HEK293 (cell line): ENCODE data around the gene LPP.

Source experiments
- CTCF ChIA-PET: fragments of 350-600 bp; formaldehyde crosslinking; extraction: SDS; loops from one replicate; lab custom pipeline; 2021; ENCODE audit warnings: antibody characterized with exemption; lab: Yijun Ruan, JAX
- POLR2A ChIA-PET: fragments of 300-600 bp; formaldehyde crosslinking; extraction: SDS; loops from one replicate; lab custom pipeline; 2020; ENCODE audit warnings: antibody characterized with exemption, inconsistent platforms; lab: Yijun Ruan, JAX
- H3K27ac ChIP-seq: fragments of 200-500 bp; sonication (Bioruptor generic); 2 replicates; pipeline ENCODE4 v1.5.1; 2014; ENCODE audit warnings: low read depth, low read length, control low read depth, inconsistent platforms; ENCODE audit errors: extremely low read depth
- H3K36me3 ChIP-seq, 2 experiments: fragments of 200-500 bp in 1 of 2; sonication (Bioruptor generic) in 1 of 2; 1 replicate in 1 of 2; 2 replicates in 1 of 2; pipeline ENCODE4 v1.5.1; 2014 to 2017; ENCODE audit warnings: inconsistent platforms in 2 of 2, low read length in 2 of 2; ENCODE audit not compliant: control insufficient read depth in 2 of 2, insufficient read depth in 1 of 2
- H3K4me1 ChIP-seq: fragments of 200-500 bp; sonication (Bioruptor generic); 2 replicates; pipeline ENCODE4 v1.5.1; 2014; ENCODE audit warnings: mild to moderate bottlenecking, low read length, inconsistent platforms; ENCODE audit not compliant: control insufficient read depth, insufficient read depth
- H3K4me3 ChIP-seq: 2 replicates; pipeline ENCODE4 v1.5.1; 2011; ENCODE audit warnings: low read depth, mild to moderate bottlenecking, control low read depth, low read length, moderate library complexity
- H3K9me3 ChIP-seq: fragments of 200-500 bp; sonication (Bioruptor generic); 2 replicates; pipeline ENCODE4 v1.5.1; 2014; ENCODE audit warnings: low read depth, low read length, inconsistent platforms; ENCODE audit not compliant: control insufficient read depth, insufficient read depth
- GFI1B ChIP-seq: fragments of 450-650 bp; formaldehyde crosslinking; IDR thresholded peaks from 2 replicates; pipeline ENCODE4 v1.5.1; 2016; ENCODE audit warnings: missing biosample characterization, missing genetic modification characterization
- HOXD13 ChIP-seq: sonication (generic); formaldehyde crosslinking; IDR thresholded peaks from 2 replicates; pipeline ENCODE4 v1.8.0; 2022; ENCODE audit warnings: missing genetic modification reagents, borderline replicate concordance
- IKZF3 ChIP-seq: fragments of 450-650 bp; IDR thresholded peaks from 2 replicates; pipeline ENCODE4 v1.5.0; 2018; ENCODE audit warnings: missing biosample characterization, mild to moderate bottlenecking, missing genetic modification characterization, moderate library complexity
- KLF8 ChIP-seq: fragments of 450-650 bp; formaldehyde crosslinking; IDR thresholded peaks from 2 replicates; pipeline ENCODE4 v1.5.1; 2016; ENCODE audit warnings: missing biosample characterization, missing genetic modification characterization
- MYNN ChIP-seq: fragments of 450-650 bp; formaldehyde crosslinking; IDR thresholded peaks from 2 replicates; pipeline ENCODE4 v1.5.1; 2016; ENCODE audit warnings: missing biosample characterization, missing genetic modification characterization, borderline replicate concordance
- PATZ1 ChIP-seq: fragments of 450-650 bp; formaldehyde crosslinking; IDR thresholded peaks from 2 replicates; pipeline ENCODE4 v1.5.1; 2016; ENCODE audit warnings: missing biosample characterization, missing genetic modification characterization
- SCRT1 ChIP-seq: fragments of 450-650 bp; formaldehyde crosslinking; IDR thresholded peaks from 2 replicates; pipeline ENCODE4 v1.5.1; 2016; ENCODE audit warnings: missing biosample characterization, missing genetic modification characterization, borderline replicate concordance
- SCRT2 ChIP-seq: fragments of 450-650 bp; formaldehyde crosslinking; IDR thresholded peaks from 2 replicates; pipeline ENCODE4 v1.5.1; 2016; ENCODE audit warnings: missing biosample characterization, missing genetic modification characterization
- YY1 ChIP-seq: fragments of 450-650 bp; formaldehyde crosslinking; IDR thresholded peaks from 2 replicates; pipeline ENCODE4 v1.5.1; 2018; ENCODE audit warnings: missing biosample characterization, missing genetic modification characterization
- ZNF146 ChIP-seq: fragments of 450-650 bp; formaldehyde crosslinking; IDR thresholded peaks from 2 replicates; pipeline ENCODE4 v1.5.1; 2016; ENCODE audit warnings: missing biosample characterization, missing genetic modification characterization
- ZNF18 ChIP-seq: fragments of 450-650 bp; formaldehyde crosslinking; IDR thresholded peaks from 2 replicates; pipeline ENCODE4 v1.5.1; 2016; ENCODE audit warnings: missing biosample characterization, missing genetic modification characterization
- ZNF19 ChIP-seq: fragments of 450-650 bp; formaldehyde crosslinking; IDR thresholded peaks from 2 replicates; pipeline ENCODE4; 2016; ENCODE audit warnings: missing biosample characterization, missing genetic modification characterization, low read depth
- ZNF23 ChIP-seq: fragments of 450-650 bp; formaldehyde crosslinking; IDR thresholded peaks from 2 replicates; pipeline ENCODE4 v1.5.1; 2016; ENCODE audit warnings: missing biosample characterization, missing genetic modification characterization, borderline replicate concordance
- ZNF274 ChIP-seq, 2 experiments: fragments of 200-500 bp in 1 of 2; fragments of 450-650 bp in 1 of 2; sonication (Bioruptor generic) in 1 of 2; formaldehyde crosslinking in 1 of 2; IDR thresholded peaks; 2 replicates each; pipeline versions ENCODE4 v1.5.1 to v1.6.1; 2014 to 2016; ENCODE audit warnings: borderline replicate concordance in 1 of 2, inconsistent platforms in 1 of 2, low read length in 1 of 2, missing biosample characterization in 1 of 2, missing genetic modification characterization in 1 of 2
- ZNF292 ChIP-seq: fragments of 450-650 bp; formaldehyde crosslinking; IDR thresholded peaks from 2 replicates; pipeline ENCODE4 v1.5.1; 2016; ENCODE audit warnings: low read depth, missing biosample characterization, missing genetic modification characterization, borderline replicate concordance
- ZNF423 ChIP-seq: fragments of 450-650 bp; formaldehyde crosslinking; IDR thresholded peaks from 2 replicates; pipeline ENCODE4 v1.5.1; 2016; ENCODE audit warnings: missing biosample characterization, missing genetic modification characterization
- ZNF510 ChIP-seq: fragments of 450-650 bp; formaldehyde crosslinking; IDR thresholded peaks from 2 replicates; pipeline ENCODE4 v1.5.1; 2018; ENCODE audit warnings: mild to moderate bottlenecking, missing genetic modification characterization, missing biosample characterization; ENCODE audit not compliant: insufficient replicate concordance
- ZNF544 ChIP-seq: fragments of 450-650 bp; formaldehyde crosslinking; IDR thresholded peaks from 2 replicates; pipeline ENCODE4 v1.5.0; 2017; ENCODE audit warnings: missing biosample characterization, missing genetic modification characterization
- ZNF558 ChIP-seq: fragments of 450-650 bp; formaldehyde crosslinking; IDR thresholded peaks from 2 replicates; pipeline ENCODE4 v1.5.1; 2016; ENCODE audit warnings: missing biosample characterization, missing genetic modification characterization
- ZNF561 ChIP-seq: fragments of 450-650 bp; IDR thresholded peaks from 2 replicates; pipeline ENCODE4 v1.5.1; 2018; ENCODE audit warnings: missing biosample characterization, missing genetic modification characterization, borderline replicate concordance
- ZNF596 ChIP-seq: fragments of 450-650 bp; IDR thresholded peaks from 2 replicates; pipeline ENCODE4 v1.5.0; 2018; ENCODE audit warnings: missing biosample characterization, mild to moderate bottlenecking, missing genetic modification characterization, moderate library complexity
- ZNF626 ChIP-seq: fragments of 450-650 bp; sonication (Bioruptor Pico); formaldehyde crosslinking; IDR thresholded peaks from 2 replicates; pipeline ENCODE4 v1.5.1; 2018; ENCODE audit warnings: missing biosample characterization, missing genetic modification characterization, inconsistent platforms
- ZNF670 ChIP-seq: fragments of 450-650 bp; formaldehyde crosslinking; IDR thresholded peaks from 2 replicates; pipeline ENCODE4 v1.5.1; 2016; ENCODE audit warnings: missing biosample characterization, missing genetic modification characterization, low read depth
- ZNF785 ChIP-seq: fragments of 450-650 bp; formaldehyde crosslinking; IDR thresholded peaks from 2 replicates; pipeline ENCODE4 v1.5.1; 2016; ENCODE audit warnings: missing biosample characterization, missing genetic modification characterization
- ZNF830 ChIP-seq: fragments of 450-650 bp; IDR thresholded peaks from 2 replicates; pipeline ENCODE4 v1.5.0; 2018; ENCODE audit warnings: missing biosample characterization, missing genetic modification characterization, low read depth, mild to moderate bottlenecking, moderate library complexity
- TF ChIP-seq, protein P1 (sequence below): IDR thresholded peaks from 2 replicates; pipeline ENCODE4 v1.6.1; 2011; ENCODE audit warnings: mild to moderate bottlenecking, low read depth, low read length, borderline replicate concordance
- TF ChIP-seq, protein P2 (sequence below): fragments of 450-650 bp; formaldehyde crosslinking; IDR thresholded peaks from 2 replicates; pipeline ENCODE4 v1.5.1; 2016; ENCODE audit warnings: missing biosample characterization, missing genetic modification characterization

LPP gene

GRCh38 chr3:188604651-188605050 lies 450.7 kb downstream of the LPP start (continued):
- TF ChIP-seq, protein P1, sequence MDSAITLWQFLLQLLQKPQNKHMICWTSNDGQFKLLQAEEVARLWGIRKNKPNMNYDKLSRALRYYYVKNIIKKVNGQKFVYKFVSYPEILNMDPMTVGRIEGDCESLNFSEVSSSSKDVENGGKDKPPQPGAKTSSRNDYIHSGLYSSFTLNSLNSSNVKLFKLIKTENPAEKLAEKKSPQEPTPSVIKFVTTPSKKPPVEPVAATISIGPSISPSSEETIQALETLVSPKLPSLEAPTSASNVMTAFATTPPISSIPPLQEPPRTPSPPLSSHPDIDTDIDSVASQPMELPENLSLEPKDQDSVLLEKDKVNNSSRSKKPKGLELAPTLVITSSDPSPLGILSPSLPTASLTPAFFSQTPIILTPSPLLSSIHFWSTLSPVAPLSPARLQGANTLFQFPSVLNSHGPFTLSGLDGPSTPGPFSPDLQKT = no peak
- no peak for TF ChIP-seq HOXD13
- TF ChIP-seq GFI1B (tag by site-specific recombination) = no peak
- no peak for TF ChIP-seq ZNF274 (IDR thresholded peaks at IDR 0.05; ENCODE audit: low read length)
- no peak for TF ChIP-seq ZNF274 (tag by site-specific recombination; IDR thresholded peaks at IDR 0.05; ENCODE audit: borderline replicate concordance)
- no peak for TF ChIP-seq MYNN (tag by site-specific recombination)
- no peak for TF ChIP-seq ZNF423 (tag by site-specific recombination)
- TF ChIP-seq PATZ1 (tag by site-specific recombination) = no peak
- TF ChIP-seq ZNF670 (tag by site-specific recombination) = no peak

DNA sequence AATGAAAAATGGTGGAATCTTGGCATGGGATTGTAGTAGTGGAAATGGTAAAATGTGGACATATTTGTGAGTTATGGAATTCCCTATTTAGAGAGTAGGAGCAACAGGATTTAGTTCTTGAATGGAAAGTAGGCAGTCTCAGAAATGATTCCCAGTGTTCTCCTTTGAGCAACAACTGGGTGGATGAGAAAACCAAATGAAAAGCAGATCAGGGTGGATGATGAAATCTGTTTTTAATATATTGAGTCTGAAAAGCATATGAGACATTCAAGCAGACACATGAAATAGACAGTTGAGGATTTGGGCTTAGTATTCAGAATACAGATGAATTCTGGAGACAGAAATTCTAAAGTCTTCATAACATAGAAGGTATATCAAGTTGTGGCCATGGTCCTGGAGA lies 451.3 kb downstream of the LPP start:
- TF ChIP-seq ZNF18 (tag by site-specific recombination) (no peak), ZNF785 (tag by site-specific recombination) (no peak), ZNF23 (tag by site-specific recombination) (no peak), KLF8 (tag by site-specific recombination) (no peak), SCRT2 (tag by site-specific recombination) (no peak), ZNF19 (tag by site-specific recombination) (no peak), IKZF3 (tag by site-specific recombination) (no peak), YY1 (tag by site-specific recombination) (no peak), ZNF558 (no peak), ZNF544 (tag by site-specific recombination) (no peak), ZNF292 (tag by site-specific recombination) (no peak), ZNF146 (no peak), ZNF626 (no peak), ZNF561 (tag by site-specific recombination) (no peak), ZNF830 (tag by site-specific recombination) (no peak), SCRT1 (tag by site-specific recombination) (no peak), ZNF510 (tag by site-specific recombination) (no peak), ZNF596 (tag by site-specific recombination) (no peak)
- TF ChIP-seq, protein P2, sequence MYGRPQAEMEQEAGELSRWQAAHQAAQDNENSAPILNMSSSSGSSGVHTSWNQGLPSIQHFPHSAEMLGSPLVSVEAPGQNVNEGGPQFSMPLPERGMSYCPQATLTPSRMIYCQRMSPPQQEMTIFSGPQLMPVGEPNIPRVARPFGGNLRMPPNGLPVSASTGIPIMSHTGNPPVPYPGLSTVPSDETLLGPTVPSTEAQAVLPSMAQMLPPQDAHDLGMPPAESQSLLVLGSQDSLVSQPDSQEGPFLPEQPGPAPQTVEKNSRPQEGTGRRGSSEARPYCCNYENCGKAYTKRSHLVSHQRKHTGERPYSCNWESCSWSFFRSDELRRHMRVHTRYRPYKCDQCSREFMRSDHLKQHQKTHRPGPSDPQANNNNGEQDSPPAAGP (tag by site-specific recombination) = no peak
- TF ChIP-seq, all 188 proteins: peak for 0
- no peaks in the 10 kb centered on the region for H3K4me1 ChIP-seq
- peaks cover 0 to 12% of the 10 kb centered on the region in 2 experiments; a peak in 1 of 3 replicates for H3K36me3 ChIP-seq
- no peak overlapping the region for H3K4me3 ChIP-seq
- H3K27ac ChIP-seq = no peak overlapping the region
- ChIA-PET POLR2A (no interaction called here), CTCF (no interaction called here)
- no peaks in the 10 kb centered on the region for H3K9me3 ChIP-seq
